Jurkat, Clone E6-1 (cell line): Measurements from ENCODE around the gene FAM200C.
A peak's percentile ranks its signal among the peaks of the same experiment; 100 is the strongest.

Source experiments
- DNase-seq: peaks from one replicate; pipeline ENCODE4 v3.0.0-alpha.2; 2011; ENCODE audit warnings: low read depth, low spot score
- H3K4me3 ChIP-seq: 2 replicates; pipeline ENCODE4 v1.5.1; 2011; ENCODE audit warnings: mild to moderate bottlenecking, low read length, control low read depth, moderate library complexity

The FAM200C gene

GRCh38 chr5:160421625-160422258, 21.9 kb upstream of the FAM200C start, which contains the start of gene PTTG1:
PTTG1 (plus strand) TSS chr5:160421855; CDS start chr5:160422313, 458 bp downstream.
- peak; percentile 94 for DNase-seq
- peak within 1 kb of the TSS; percentile 95 for H3K4me3 ChIP-seq

DNA sequence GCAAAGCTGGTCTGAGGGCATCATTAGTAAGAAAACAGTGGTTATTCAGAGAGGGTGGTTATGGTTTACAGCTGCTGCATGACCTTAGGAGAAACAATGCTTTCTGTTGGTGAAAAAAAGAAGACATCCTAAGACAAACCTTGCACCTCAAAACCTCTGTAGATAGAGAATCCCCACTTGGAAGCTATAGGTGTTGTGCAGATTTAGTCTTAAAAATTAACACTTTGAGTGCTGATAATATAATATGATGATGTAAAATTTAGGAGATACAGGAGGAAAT, 20.4 kb upstream of the FAM200C start:
- H3K4me3 ChIP-seq, result no peak overlapping the region
- DNase-seq, result no peak

DNA sequence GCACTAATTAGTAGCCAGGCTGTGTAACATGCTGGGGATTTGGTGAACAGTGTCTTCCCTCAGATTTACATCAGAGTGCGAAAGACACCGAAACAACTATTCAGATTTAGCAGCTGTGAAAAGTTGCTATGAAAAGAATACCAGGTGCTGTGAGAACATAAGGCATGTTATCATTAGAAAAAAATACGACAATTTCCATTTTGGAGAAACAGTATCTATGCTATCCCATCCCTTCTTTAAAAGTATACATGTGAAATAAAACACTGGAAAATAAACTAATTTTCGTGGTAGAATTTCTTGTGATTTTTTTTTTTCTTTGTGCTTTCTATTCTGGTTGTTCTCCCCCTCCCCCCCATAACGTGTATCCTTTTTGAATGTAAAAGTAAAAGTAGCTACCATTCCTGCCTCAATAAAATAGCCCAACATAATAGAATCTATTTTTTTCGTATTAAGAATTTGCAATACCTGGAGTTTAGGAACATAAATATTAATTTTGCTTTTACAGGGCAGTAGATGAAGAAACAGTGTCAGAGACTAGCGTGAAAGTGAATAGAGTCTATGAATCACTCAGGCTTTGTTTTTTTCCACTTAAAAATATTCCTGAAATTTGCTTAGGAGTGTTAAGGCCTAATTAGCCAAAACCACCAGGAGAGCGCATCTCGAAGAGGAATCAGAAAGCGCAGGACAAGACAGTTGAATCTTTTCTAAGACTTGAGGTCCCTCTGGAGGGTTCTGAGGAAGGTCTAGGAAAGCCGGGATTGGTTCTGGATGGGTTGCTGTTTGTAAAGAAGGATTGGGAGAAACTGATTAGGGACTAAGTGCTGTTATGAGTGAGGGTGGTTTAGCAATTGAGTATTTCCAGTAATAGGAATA, 19.8 kb upstream of the FAM200C start:
- H3K4me3 ChIP-seq, result peak overlapping the region; percentile 97
- DNase-seq, result no peak

DNA sequence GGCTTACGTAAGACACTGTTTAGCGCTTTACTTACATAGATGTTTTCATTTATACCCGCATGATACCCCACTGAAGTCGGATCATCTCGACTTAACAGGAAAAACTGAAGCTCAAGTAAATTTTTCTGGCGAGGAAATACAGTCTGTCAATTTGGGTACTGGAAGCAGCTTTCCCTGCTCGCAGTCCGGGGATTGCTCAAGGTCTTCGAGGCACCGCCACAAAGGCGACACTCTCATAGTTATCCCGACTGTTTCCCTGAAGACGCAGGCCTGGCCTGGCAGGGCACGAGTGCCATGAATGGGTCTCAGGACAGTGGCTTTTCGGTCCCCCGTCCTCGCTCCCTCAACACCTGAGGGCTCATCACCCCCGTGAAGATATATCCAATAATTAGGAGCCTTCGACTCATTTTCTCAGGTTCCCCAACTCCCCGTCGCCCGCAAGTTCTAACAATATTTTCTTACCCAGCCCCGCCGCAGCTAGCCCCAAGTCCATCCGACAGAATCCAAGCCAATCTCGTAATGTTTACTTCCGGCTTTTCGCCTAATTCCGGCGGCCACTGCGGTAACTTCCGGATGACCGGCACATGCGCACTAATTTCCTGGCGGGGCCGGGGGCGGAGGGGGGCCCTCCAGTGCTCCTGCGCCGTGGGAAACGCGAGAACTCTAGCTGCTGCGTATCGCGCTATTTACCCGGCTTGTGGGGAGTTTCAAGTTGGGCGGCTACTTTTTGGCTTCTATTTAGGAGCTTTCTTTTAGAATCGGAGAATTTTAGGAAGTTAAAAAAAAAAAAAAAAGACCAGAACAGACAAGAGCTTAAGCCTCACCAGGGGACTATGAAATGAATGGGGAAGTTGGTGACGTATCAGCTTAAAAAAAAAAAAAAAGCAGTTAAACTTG, 19.0 kb upstream of the FAM200C start, which contains the start of gene SLU7:
Gene SLU7 (minus strand): TSS at position 521 of the 897 bp plus-strand sequence. CDS start 3,787 bp downstream, outside the sequence.
- peak; percentile 88 for DNase-seq
- H3K4me3 ChIP-seq, result peak within 1 kb of the TSS; percentile 97

GRCh38 chr5:160398806-160399205, 1.0 kb downstream of the FAM200C start:
- no peak for DNase-seq
- H3K4me3 ChIP-seq, result peak overlapping the region; percentile 87

GRCh38 chr5:160397492-160397891, 2.4 kb downstream of the FAM200C start:
- no peak overlapping the region for H3K4me3 ChIP-seq
- no peak for DNase-seq

- H3K4me3 ChIP-seq, result no peak overlapping the region
- DNase-seq, result no peak
Observed at GRCh38 chr5:160395111-160395510, 4.7 kb downstream of the FAM200C start.

GRCh38 chr5:160390787-160391696, 8.8 kb downstream of the FAM200C start:
- DNase-seq, result peak; percentile 20

GRCh38 chr5:160387445-160387844, 12.4 kb downstream of the FAM200C start:
- H3K4me3 ChIP-seq, result no peak overlapping the region
- DNase-seq, result no peak

More at GRCh38 chr5:160390787-160391696, 8.8 kb downstream of the FAM200C start:
- H3K4me3 ChIP-seq, result no peak overlapping the region

DNA sequence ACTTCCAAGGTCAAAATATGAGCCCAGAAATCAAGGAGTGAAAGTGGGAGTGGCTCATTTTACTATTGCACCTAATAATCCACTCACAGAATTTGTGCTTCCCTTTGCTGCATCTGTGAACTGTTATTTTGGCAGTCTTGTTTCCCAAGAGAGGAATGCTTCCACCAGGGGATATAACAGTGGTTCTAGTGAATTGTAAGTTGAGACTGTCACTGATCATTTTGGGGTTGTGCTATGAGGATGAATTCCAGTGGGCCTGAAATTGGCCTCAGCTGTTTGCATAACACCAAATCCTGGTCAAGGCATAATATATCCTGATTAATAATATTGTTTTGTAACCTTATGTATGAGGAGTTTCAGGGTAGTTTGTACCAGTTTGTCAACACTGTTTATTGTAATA, 14.4 kb downstream of the FAM200C start:
- H3K4me3 ChIP-seq, result no peak overlapping the region
- DNase-seq, result no peak

DNA sequence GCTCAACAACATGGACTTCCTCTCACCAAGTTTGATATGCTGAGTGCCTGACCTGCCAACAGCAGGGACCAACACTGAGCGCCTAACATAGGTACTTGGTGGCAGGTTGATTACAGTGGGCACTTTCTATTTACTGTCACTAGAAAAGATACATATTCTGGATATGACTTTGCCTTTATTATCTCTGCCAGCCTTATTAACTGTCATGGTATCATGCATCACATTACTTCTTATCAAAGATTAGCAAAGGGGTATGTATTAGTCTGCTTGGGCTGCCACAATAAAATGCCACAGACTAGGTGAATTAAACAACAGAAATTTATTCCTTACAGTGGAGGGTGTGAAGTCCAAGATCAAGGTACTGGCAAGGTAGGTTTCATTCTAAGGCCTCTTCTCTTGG, 15.2 kb downstream of the FAM200C start:
- no peak overlapping the region for H3K4me3 ChIP-seq
- DNase-seq, result no peak

- no peak for DNase-seq
- no peak overlapping the region for H3K4me3 ChIP-seq
Observed at GRCh38 chr5:160382346-160382745, 17.5 kb downstream of the FAM200C start.

DNA sequence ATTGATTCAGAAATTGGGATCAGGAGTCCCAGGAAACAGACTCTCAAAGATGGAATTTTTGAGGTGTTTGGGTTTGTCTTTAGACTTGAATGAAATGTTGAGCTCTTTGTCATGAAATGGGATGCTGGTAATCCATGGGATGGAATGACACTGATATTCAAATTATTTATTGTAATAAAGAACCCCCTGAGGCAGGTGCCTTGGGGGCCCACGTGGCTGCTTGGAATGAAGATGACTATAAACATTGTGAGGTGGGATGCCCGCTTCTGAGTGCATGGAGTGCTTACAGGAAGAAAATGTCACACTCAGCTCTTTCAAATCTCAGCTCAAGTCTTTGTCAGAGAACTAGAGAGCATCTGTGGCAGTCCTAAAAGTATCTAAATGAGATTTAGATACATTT, 19.8 kb downstream of the FAM200C start:
- no peak overlapping the region for H3K4me3 ChIP-seq
- DNase-seq, result no peak

- H3K4me3 ChIP-seq, result no peak overlapping the region
- no peak for DNase-seq
Observed at GRCh38 chr5:160379511-160379910, 20.3 kb downstream of the FAM200C start.

GRCh38 chr5:160378330-160378729, 21.5 kb downstream of the FAM200C start:
- no peak overlapping the region for H3K4me3 ChIP-seq
- DNase-seq, result no peak

DNA sequence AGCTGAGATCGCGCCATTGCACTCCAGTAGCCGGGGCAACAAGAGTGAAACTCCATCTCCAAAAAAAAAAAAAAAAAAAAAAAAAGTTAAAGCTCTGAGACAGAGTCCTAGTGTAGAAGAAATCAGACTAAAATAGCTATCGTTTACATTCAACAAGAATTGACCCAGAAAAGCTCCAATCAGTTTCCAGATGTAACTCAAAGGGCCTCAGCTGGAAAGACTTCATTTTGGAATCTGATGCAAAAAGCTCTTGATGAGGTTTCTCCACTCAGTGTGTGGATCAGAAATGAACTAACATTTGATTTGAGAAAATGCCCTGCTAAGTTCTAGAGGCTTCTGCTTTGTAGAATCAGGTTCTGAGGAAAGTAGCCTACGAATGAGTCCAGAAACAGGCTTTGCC, 22.2 kb downstream of the FAM200C start:
- H3K4me3 ChIP-seq, result no peak overlapping the region
- no peak for DNase-seq

DNA sequence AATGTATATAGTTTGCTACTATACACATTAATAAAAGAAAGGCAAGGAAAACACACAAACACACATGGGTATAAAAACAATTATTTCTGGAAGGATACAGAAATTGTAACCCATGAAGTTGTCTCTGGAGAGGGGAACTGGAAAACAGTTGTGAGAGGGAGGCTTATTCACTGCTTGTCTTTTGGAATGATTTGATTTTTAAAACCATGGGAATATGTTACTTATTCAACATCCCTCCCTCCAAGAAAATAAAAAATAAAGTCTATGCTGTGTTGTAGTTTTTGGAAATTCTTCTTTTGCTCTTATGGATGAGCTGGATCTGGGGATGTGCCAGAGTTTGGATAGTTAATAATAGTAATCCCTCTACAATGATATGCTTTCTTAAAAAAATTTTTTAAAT, 23.4 kb downstream of the FAM200C start:
- no peak overlapping the region for H3K4me3 ChIP-seq
- DNase-seq, result no peak

DNA sequence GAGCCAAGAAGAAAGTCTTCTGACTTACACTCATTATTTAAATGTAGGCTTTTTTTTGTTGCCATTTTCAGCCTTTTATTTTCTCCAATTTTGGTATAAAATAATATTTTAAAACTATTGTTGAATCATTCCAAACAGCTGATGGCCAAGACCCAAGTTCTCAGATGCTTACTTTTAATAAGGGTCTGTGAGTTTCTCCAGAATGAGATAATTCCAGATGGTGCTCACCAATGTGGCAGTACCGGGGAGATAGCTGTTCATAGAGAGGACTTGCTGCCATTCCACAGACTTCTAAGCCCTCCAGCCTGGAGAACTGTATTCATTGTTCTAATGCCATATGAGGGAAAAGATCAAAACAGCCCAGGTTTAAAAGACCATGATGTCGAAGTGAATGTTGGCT, 24.2 kb downstream of the FAM200C start:
- no peak for DNase-seq
- no peak overlapping the region for H3K4me3 ChIP-seq

GRCh38 chr5:160375166-160375565, 24.7 kb downstream of the FAM200C start:
- DNase-seq, result no peak
- no peak overlapping the region for H3K4me3 ChIP-seq
